CD14-positive monocyte (primary cell): Measurements from ENCODE around the gene BAZ2B. TPM values are rescaled to one million over a fixed set of nuclear protein-coding genes. Genes with fewer than 3 reads are reported as not detected.

ENCODE experiments used
- DNase-seq, 3 donors: peaks; one replicate each; pipeline ENCODE4 v3.0.0-alpha.2; 2011 to 2022
- H2AFZ ChIP-seq: 2 replicates; pipeline ENCODE4 v1.6.0; 2012; ENCODE audit warnings: mild to moderate bottlenecking, low read depth, low read length, inconsistent platforms; ENCODE audit not compliant: insufficient read depth, poor library complexity, severe bottlenecking
- H3K27ac ChIP-seq, 2 donors: 1 replicate in 1 of 2; 2 replicates in 1 of 2; pipeline ENCODE4 v1.5.1; 2012 to 2013; ENCODE audit warnings: low read length in 2 of 2, control low read depth in 1 of 2, inconsistent platforms in 1 of 2, low read depth in 1 of 2, mild to moderate bottlenecking in 1 of 2
- H3K27me3 ChIP-seq, 2 donors: one replicate each; pipeline versions ENCODE4 v1.6.0 to v1.6.1; 2011 to 2013; ENCODE audit warnings: low read length in 2 of 2; ENCODE audit not compliant: control insufficient read depth in 2 of 2, insufficient read depth in 2 of 2
- H3K36me3 ChIP-seq, 2 donors: replicated peaks in 1 of 2; 1 replicate in 1 of 2; 2 replicates in 1 of 2; pipeline versions ENCODE4 v1.5.1 to v1.6.1; 2012 to 2013; ENCODE audit warnings: low read length in 2 of 2, control low read depth in 1 of 2, inconsistent platforms in 1 of 2, mild to moderate bottlenecking in 1 of 2; ENCODE audit not compliant: insufficient read depth in 2 of 2, control insufficient read depth in 1 of 2
- H3K4me1 ChIP-seq, 2 donors: 1 replicate in 1 of 2; 2 replicates in 1 of 2; pipeline versions ENCODE4 v1.5.1 to v1.6.1; 2012 to 2013; ENCODE audit warnings: low read length in 2 of 2, control low read depth in 1 of 2, inconsistent platforms in 1 of 2, mild to moderate bottlenecking in 1 of 2, moderate library complexity in 1 of 2; ENCODE audit not compliant: insufficient read depth in 2 of 2, control insufficient read depth in 1 of 2
- H3K4me2 ChIP-seq: replicated peaks from 2 replicates; pipeline ENCODE3; 2012; ENCODE audit warnings: low read length, moderate library complexity, mild to moderate bottlenecking; ENCODE audit not compliant: poor library complexity, severe bottlenecking; ENCODE audit errors: extremely low read depth
- H3K4me3 ChIP-seq, 3 experiments: fragments of 200-600 bp in 1 of 3; sonication (generic) in 1 of 3; replicated peaks in 1 of 3; 1 replicate in 2 of 3; 2 replicates in 1 of 3; pipeline ENCODE4 v1.5.1; 2011 to 2013; ENCODE audit warnings: low read length in 3 of 3, mild to moderate bottlenecking in 3 of 3, control low read depth in 2 of 3, low read depth in 2 of 3, inconsistent platforms in 1 of 3, moderate library complexity in 1 of 3
- H3K79me2 ChIP-seq: 2 replicates; pipeline ENCODE4 v1.6.0; 2012; ENCODE audit warnings: mild to moderate bottlenecking, control low read depth, inconsistent platforms, low read length, moderate library complexity; ENCODE audit not compliant: insufficient read depth
- H3K9ac ChIP-seq: 2 replicates; pipeline ENCODE4 v1.6.0; 2017; ENCODE audit warnings: low read length, mild to moderate bottlenecking; ENCODE audit not compliant: insufficient read depth, poor library complexity, severe bottlenecking
- H3K9me3 ChIP-seq, 2 donors: replicated peaks in 1 of 2; 1 replicate in 1 of 2; 2 replicates in 1 of 2; pipeline versions ENCODE4 v1.5.1 to v1.6.1; 2012 to 2013; ENCODE audit warnings: low read length in 2 of 2, control low read depth in 1 of 2; ENCODE audit not compliant: control insufficient read depth in 1 of 2, insufficient read depth in 1 of 2
- H4K20me1 ChIP-seq: 2 replicates; pipeline ENCODE4 v1.6.0; 2012; ENCODE audit warnings: mild to moderate bottlenecking, low read length, control low read depth, moderate library complexity; ENCODE audit not compliant: insufficient read depth
- H3K27ac Mint-ChIP-seq, 7 donors: one replicate each; pipeline ENCODE4 v1.8.0; 2020; ENCODE audit warnings: mild to moderate bottlenecking in 7 of 7, mixed read lengths in 7 of 7, moderate library complexity in 6 of 7, inconsistent platforms in 2 of 7
- H3K27me3 Mint-ChIP-seq, 3 donors: one replicate each; pipeline ENCODE4 v1.8.0; 2021 to 2022; ENCODE audit warnings: low read depth in 3 of 3, mild to moderate bottlenecking in 3 of 3, mixed read lengths in 3 of 3, moderate library complexity in 3 of 3, inconsistent platforms in 1 of 3
- H3K36me3 Mint-ChIP-seq, 2 donors: one replicate each; pipeline ENCODE4 v1.8.0; 2020; ENCODE audit warnings: mixed read lengths in 2 of 2, inconsistent platforms in 1 of 2, mild to moderate bottlenecking in 1 of 2
- H3K4me1 Mint-ChIP-seq: one replicate; pipeline ENCODE4 v1.8.0; 2020; ENCODE audit warnings: mild to moderate bottlenecking, mixed read lengths
- H3K4me3 Mint-ChIP-seq, 2 donors: one replicate each; pipeline ENCODE4 v1.8.0; 2020; ENCODE audit warnings: mild to moderate bottlenecking in 2 of 2, mixed read lengths in 2 of 2, moderate library complexity in 1 of 2
- H3K9me3 Mint-ChIP-seq, 7 donors: one replicate each; pipeline ENCODE4 v1.8.0; 2020 to 2022; ENCODE audit warnings: mixed read lengths in 7 of 7, mild to moderate bottlenecking in 6 of 7, moderate library complexity in 6 of 7, inconsistent platforms in 2 of 7
- CTCF ChIP-seq: fragments of 200-600 bp; IDR thresholded peaks from one replicate; pipeline ENCODE4 v1.8.0; 2022; ENCODE audit warnings: antibody characterized with exemption, mild to moderate bottlenecking
- WGBS: methylation state at CpG from one replicate; pipeline ENCODE4 v1.1.5; 2013; ENCODE audit warnings: missing lambda C conversion rate; ENCODE audit not compliant: insufficient coverage; 5-methylcytosine and 5-hydroxymethylcytosine counted together
- intact Hi-C, 2 donors: fragments of 100-400 bp; cut with micrococcal nuclease; formaldehyde crosslinking; loops; one replicate each; pipeline versions ENCODE4 v1.15.0 to v1.15.1; 2023
- polyA plus RNA-seq, 3 donors: library from polyadenylated mRNA; depleted of rRNA in 1 of 3; unstranded in 2 of 3; stranded (reverse) in 1 of 3; fragments of 300-500 nt in 2 of 3; fragments of >200 nt in 1 of 3; fragmentation: Illumina TruSeq in 2 of 3; gene quantifications; 1 replicate in 2 of 3; 2 replicates in 1 of 3; pipeline ENCODE4 v1.2.3, GENCODE V29; 2012 to 2021

BAZ2B gene
- polyA plus RNA-seq, 3 donors: 12.9 to 34.2 (median 31.6) TPM

GRCh38 chr2:159600752-159601151, 15.6 kb downstream of the BAZ2B start:
- no peak overlapping the region for H3K4me3 ChIP-seq
- H4K20me1 ChIP-seq: peaks cover 90% of the 10 kb centered on the region
- H3K36me3 ChIP-seq: no peaks in the 10 kb centered on the region
- H3K9ac ChIP-seq: no peak overlapping the region
- no peak for TF ChIP-seq CTCF
- no peak overlapping the region for H3K4me3 Mint-ChIP-seq
- H3K36me3 Mint-ChIP-seq: peaks cover 14 to 28% of the 10 kb centered on the region in 2 donors
- H3K27ac ChIP-seq: no peak overlapping the region
- no CpG with 5 or more reads among the region's 3 CpGs for WGBS
- no peak overlapping the region for H2AFZ ChIP-seq
- peaks cover 22% of the 10 kb centered on the region for H3K4me1 Mint-ChIP-seq
- H3K4me1 ChIP-seq: peaks cover 5 to 10% of the 10 kb centered on the region in 2 donors
- H3K27ac Mint-ChIP-seq: peak overlapping the region in 1 of 7 donors; percentile 46
- intact Hi-C loops: no loop called here
- no peaks in the 10 kb centered on the region for H3K27me3 Mint-ChIP-seq
- peaks cover 0 to 3% (median 0%) of the 10 kb centered on the region in 7 donors for H3K9me3 Mint-ChIP-seq
- H3K79me2 ChIP-seq: peaks cover 95% of the 10 kb centered on the region
- no peaks in the 10 kb centered on the region for H3K9me3 ChIP-seq
- H3K27me3 ChIP-seq: no peaks in the 10 kb centered on the region
- DNase-seq: no peak
- H3K4me2 ChIP-seq: no peak overlapping the region

GRCh38 chr2:159595410-159596046, 20.8 kb downstream of the BAZ2B start:
- no peak for TF ChIP-seq CTCF
- Mint-ChIP-seq H3K4me1 (peaks cover 18% of the 10 kb centered on the region), H3K36me3 (peaks cover 7 to 16% of the 10 kb centered on the region in 2 donors), H3K27ac (peak overlapping the region; percentile 3 to 90 (median 72)), H3K4me3 (no peak overlapping the region), H3K9me3 (peaks cover 0 to 3% (median 0%) of the 10 kb centered on the region in 7 donors), H3K27me3 (no peaks in the 10 kb centered on the region)
- WGBS: 25% methylated on average over 1 of the region's 6 CpGs
- H3K9me3 ChIP-seq: no peaks in the 10 kb centered on the region
- H2AFZ ChIP-seq: no peak overlapping the region
- H3K36me3 ChIP-seq: no peaks in the 10 kb centered on the region
- no peak overlapping the region for H3K9ac ChIP-seq
- H3K4me2 ChIP-seq: no peak overlapping the region
- peak; percentile 23 to 52 (median 42) for DNase-seq
- peaks cover 92% of the 10 kb centered on the region for H4K20me1 ChIP-seq
- H3K79me2 ChIP-seq: peaks cover 95% of the 10 kb centered on the region
- peaks cover 7 to 9% of the 10 kb centered on the region in 2 donors for H3K4me1 ChIP-seq
- no peaks in the 10 kb centered on the region for H3K27me3 ChIP-seq
- H3K4me3 ChIP-seq: no peak overlapping the region
- H3K27ac ChIP-seq: peak overlapping the region in 1 of 2 donors; percentile 53
- intact Hi-C loops: no loop called here
